ENCODE data around the gene NFE2L2.

The NFE2L2 gene

GRCh38 chr2:177291701-177292100 lies 27.2 kb upstream of the NFE2L2 start:
- Histone ChIP-seq H3K4me1 (ENCODE audit: insufficient read depth, low read length) (peaks cover 13% of the 10 kb centered on the region), H3K27me3 (ENCODE audit: control insufficient read depth in 1 of 2, insufficient read depth in 2 of 2, low read length in 2 of 2) (no peaks in the 10 kb centered on the region), H3K27ac (ENCODE audit: low read depth, low read length) (no peak overlapping the region), H3K4me3 (ENCODE audit: low read depth in 1 of 2, low read length in 2 of 2) (no peak overlapping the region), H3K36me3 (ENCODE audit: insufficient read depth, low read length) (no peaks in the 10 kb centered on the region), H3K9ac (ENCODE audit: low read length) (no peak overlapping the region), H3K9me3 (ENCODE audit: low read length) (no peaks in the 10 kb centered on the region)

GRCh38 chr2:177289824-177290628 lies 25.5 kb upstream of the NFE2L2 start:
- Histone ChIP-seq H3K9ac (ENCODE audit: low read length) (no peak overlapping the region), H3K4me1 (ENCODE audit: insufficient read depth, low read length) (peaks cover under 1% of the 10 kb centered on the region), H3K36me3 (ENCODE audit: insufficient read depth, low read length) (no peaks in the 10 kb centered on the region), H3K9me3 (ENCODE audit: low read length) (no peaks in the 10 kb centered on the region), H3K27me3 (ENCODE audit: control insufficient read depth in 1 of 2, insufficient read depth in 2 of 2, low read length in 2 of 2) (no peaks in the 10 kb centered on the region), H3K4me3 (ENCODE audit: low read depth in 1 of 2, low read length in 2 of 2) (no peak overlapping the region), H3K27ac (ENCODE audit: low read depth, low read length) (no peak overlapping the region)

GRCh38 chr2:177287814-177288213 lies 23.3 kb upstream of the NFE2L2 start:
- Histone ChIP-seq H3K9me3 (ENCODE audit: low read length) (no peaks in the 10 kb centered on the region), H3K36me3 (ENCODE audit: insufficient read depth, low read length) (no peaks in the 10 kb centered on the region), H3K27me3 (ENCODE audit: control insufficient read depth in 1 of 2, insufficient read depth in 2 of 2, low read length in 2 of 2) (no peaks in the 10 kb centered on the region), H3K9ac (ENCODE audit: low read length) (no peak overlapping the region), H3K27ac (ENCODE audit: low read depth, low read length) (no peak overlapping the region), H3K4me3 (ENCODE audit: low read depth in 1 of 2, low read length in 2 of 2) (no peak overlapping the region), H3K4me1 (ENCODE audit: insufficient read depth, low read length) (no peaks in the 10 kb centered on the region)

- Histone ChIP-seq H3K9me3 (ENCODE audit: low read length) (no peaks in the 10 kb centered on the region), H3K9ac (ENCODE audit: low read length) (no peak overlapping the region), H3K27ac (ENCODE audit: low read depth, low read length) (no peak overlapping the region), H3K27me3 (ENCODE audit: control insufficient read depth in 1 of 2, insufficient read depth in 2 of 2, low read length in 2 of 2) (no peaks in the 10 kb centered on the region), H3K36me3 (ENCODE audit: insufficient read depth, low read length) (no peaks in the 10 kb centered on the region), H3K4me1 (ENCODE audit: insufficient read depth, low read length) (no peaks in the 10 kb centered on the region), H3K4me3 (ENCODE audit: low read depth in 1 of 2, low read length in 2 of 2) (no peak overlapping the region)
Measured at GRCh38 chr2:177285892-177286715, 21.6 kb upstream of the NFE2L2 start.

GRCh38 chr2:177284531-177284930 lies 20.0 kb upstream of the NFE2L2 start:
- H3K4me1 ChIP-seq (ENCODE audit: insufficient read depth, low read length) = no peaks in the 10 kb centered on the region

GRCh38 chr2:177283906-177284305 lies 19.4 kb upstream of the NFE2L2 start:
- Histone ChIP-seq H3K27ac (ENCODE audit: low read depth, low read length) (no peak overlapping the region), H3K27me3 (ENCODE audit: control insufficient read depth in 1 of 2, insufficient read depth in 2 of 2, low read length in 2 of 2) (no peaks in the 10 kb centered on the region), H3K9me3 (ENCODE audit: low read length) (no peaks in the 10 kb centered on the region), H3K36me3 (ENCODE audit: insufficient read depth, low read length) (no peaks in the 10 kb centered on the region), H3K4me1 (ENCODE audit: insufficient read depth, low read length) (no peaks in the 10 kb centered on the region), H3K9ac (ENCODE audit: low read length) (no peak overlapping the region), H3K4me3 (ENCODE audit: low read depth in 1 of 2, low read length in 2 of 2) (no peak overlapping the region)

More at GRCh38 chr2:177284531-177284930, 20.0 kb upstream of the NFE2L2 start:
- H3K9me3 ChIP-seq (ENCODE audit: low read length) = no peaks in the 10 kb centered on the region
- no peak overlapping the region for H3K27ac ChIP-seq (ENCODE audit: low read depth, low read length)
- H3K9ac ChIP-seq (ENCODE audit: low read length) = no peak overlapping the region
- no peaks in the 10 kb centered on the region for H3K27me3 ChIP-seq (ENCODE audit: control insufficient read depth in 1 of 2, insufficient read depth in 2 of 2, low read length in 2 of 2)
- H3K36me3 ChIP-seq (ENCODE audit: insufficient read depth, low read length) = no peaks in the 10 kb centered on the region
- no peak overlapping the region for H3K4me3 ChIP-seq (ENCODE audit: low read depth in 1 of 2, low read length in 2 of 2)

- no peak overlapping the region for H3K9ac ChIP-seq (ENCODE audit: low read length)
- no peaks in the 10 kb centered on the region for H3K4me1 ChIP-seq (ENCODE audit: insufficient read depth, low read length)
- no peak overlapping the region for H3K27ac ChIP-seq (ENCODE audit: low read depth, low read length)
- no peaks in the 10 kb centered on the region for H3K9me3 ChIP-seq (ENCODE audit: low read length)
- H3K4me3 ChIP-seq (ENCODE audit: low read depth in 1 of 2, low read length in 2 of 2) = no peak overlapping the region
- H3K27me3 ChIP-seq (ENCODE audit: control insufficient read depth in 1 of 2, insufficient read depth in 2 of 2, low read length in 2 of 2) = no peaks in the 10 kb centered on the region
- H3K36me3 ChIP-seq (ENCODE audit: insufficient read depth, low read length) = no peaks in the 10 kb centered on the region
Measured at GRCh38 chr2:177282787-177283572, 18.5 kb upstream of the NFE2L2 start.

- no peaks in the 10 kb centered on the region for H3K36me3 ChIP-seq (ENCODE audit: insufficient read depth, low read length)
- no peak overlapping the region for H3K27ac ChIP-seq (ENCODE audit: low read depth, low read length)
- no peaks in the 10 kb centered on the region for H3K4me1 ChIP-seq (ENCODE audit: insufficient read depth, low read length)
- H3K9me3 ChIP-seq (ENCODE audit: low read length) = no peaks in the 10 kb centered on the region
- no peak overlapping the region for H3K9ac ChIP-seq (ENCODE audit: low read length)
- no peaks in the 10 kb centered on the region for H3K27me3 ChIP-seq (ENCODE audit: control insufficient read depth in 1 of 2, insufficient read depth in 2 of 2, low read length in 2 of 2)
- no peak overlapping the region for H3K4me3 ChIP-seq (ENCODE audit: low read depth in 1 of 2, low read length in 2 of 2)
Measured at GRCh38 chr2:177282181-177282641, 17.7 kb upstream of the NFE2L2 start.

- H3K27ac ChIP-seq (ENCODE audit: low read depth, low read length) = no peak overlapping the region
- H3K27me3 ChIP-seq (ENCODE audit: control insufficient read depth in 1 of 2, insufficient read depth in 2 of 2, low read length in 2 of 2) = no peaks in the 10 kb centered on the region
- no peak overlapping the region for H3K4me3 ChIP-seq (ENCODE audit: low read depth in 1 of 2, low read length in 2 of 2)
- no peaks in the 10 kb centered on the region for H3K4me1 ChIP-seq (ENCODE audit: insufficient read depth, low read length)
- H3K36me3 ChIP-seq (ENCODE audit: insufficient read depth, low read length) = no peaks in the 10 kb centered on the region
- no peaks in the 10 kb centered on the region for H3K9me3 ChIP-seq (ENCODE audit: low read length)
- no peak overlapping the region for H3K9ac ChIP-seq (ENCODE audit: low read length)
Measured at GRCh38 chr2:177281400-177282180, 17.1 kb upstream of the NFE2L2 start.

- no peak overlapping the region for H3K27ac ChIP-seq (ENCODE audit: low read depth, low read length)
Measured at GRCh38 chr2:177279847-177280246, 15.3 kb upstream of the NFE2L2 start.

More at GRCh38 chr2:177279847-177280246, 15.3 kb upstream of the NFE2L2 start:
- Histone ChIP-seq H3K4me3 (ENCODE audit: low read depth in 1 of 2, low read length in 2 of 2) (no peak overlapping the region), H3K27me3 (ENCODE audit: control insufficient read depth in 1 of 2, insufficient read depth in 2 of 2, low read length in 2 of 2) (no peaks in the 10 kb centered on the region), H3K4me1 (ENCODE audit: insufficient read depth, low read length) (no peaks in the 10 kb centered on the region), H3K9ac (ENCODE audit: low read length) (no peak overlapping the region), H3K9me3 (ENCODE audit: low read length) (no peaks in the 10 kb centered on the region), H3K36me3 (ENCODE audit: insufficient read depth, low read length) (no peaks in the 10 kb centered on the region)

Data from muscle layer of colon (tissue), 2 donors.